Spinal cord (tissue), 10 donors: Measurements from ENCODE around the gene ZNF655. TPM values are rescaled to one million over a fixed set of nuclear protein-coding genes. Genes with fewer than 3 reads are reported as not detected.

Experiments
- DNase-seq, 6 donors: peaks; one replicate each; pipeline versions ENCODE4 v3.0.0 to v3.0.0-alpha.2; 2013 to 2015; ENCODE audit warnings: low spot score in 6 of 6, low read depth in 4 of 6
- H3K27ac ChIP-seq: one replicate; pipeline ENCODE4 v1.5.1; 2013; ENCODE audit warnings: low read depth, low read length, control low read depth
- H3K27me3 ChIP-seq: one replicate; pipeline ENCODE4 v1.6.1; 2013; ENCODE audit warnings: low read length; ENCODE audit not compliant: control insufficient read depth, insufficient read depth
- H3K36me3 ChIP-seq: one replicate; pipeline ENCODE4 v1.6.1; 2013; ENCODE audit warnings: low read length; ENCODE audit not compliant: control insufficient read depth, insufficient read depth
- H3K4me1 ChIP-seq: one replicate; pipeline ENCODE4 v1.6.1; 2013; ENCODE audit warnings: low read length; ENCODE audit not compliant: control insufficient read depth, insufficient read depth
- H3K4me3 ChIP-seq: one replicate; pipeline ENCODE4 v1.5.1; 2013; ENCODE audit warnings: low read depth, low read length, control low read depth
- H3K9me3 ChIP-seq: one replicate; pipeline ENCODE4 v1.6.1; 2013; ENCODE audit warnings: low read length; ENCODE audit not compliant: control insufficient read depth, insufficient read depth
- WGBS: methylation state at CpG from one replicate; pipeline ENCODE4 v1.1.5; 2013; ENCODE audit warnings: missing lambda C conversion rate; ENCODE audit not compliant: insufficient coverage; 5-methylcytosine and 5-hydroxymethylcytosine counted together
- polyA plus RNA-seq, 2 donors: library from polyadenylated mRNA; unstranded; fragments of 120-200 nt; gene quantifications; one replicate each; pipeline ENCODE4 v1.2.1, GENCODE V29; 2013; ENCODE audit not compliant: insufficient read length in 2 of 2
- total RNA-seq, 2 donors: library from RNA; depleted of rRNA in 1 of 2; stranded (reverse); fragments of 120-200 nt in 1 of 2; fragments of >200 nt in 1 of 2; gene quantifications; one replicate each; pipeline versions ENCODE4 v1.2.3 to v1.2.4, GENCODE V29; 2013 to 2014
- donor health status: healthy.

ZNF655 gene
- total and polyA plus RNA-seq, 4 donors, result 50.0 to 93.3 (median 71.7) TPM

DNA sequence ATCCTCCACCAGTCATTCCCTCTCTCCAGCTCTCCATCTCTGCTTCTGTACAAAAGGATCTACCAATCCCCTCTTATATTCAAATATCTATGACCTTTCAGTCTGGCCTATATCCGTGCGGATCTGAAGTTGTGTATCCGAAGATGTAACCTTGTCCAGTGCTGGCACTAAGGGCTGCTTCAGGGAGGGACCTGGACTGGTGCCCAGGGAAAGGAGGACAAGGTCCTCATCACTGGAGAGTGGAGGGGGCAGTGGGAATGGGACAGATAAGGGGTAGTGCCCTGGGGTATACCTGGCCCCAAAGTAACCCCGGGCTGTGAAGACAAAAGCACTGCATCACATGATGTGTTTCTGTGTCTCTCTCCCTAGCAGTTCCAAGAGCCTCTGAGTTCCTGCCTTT is 41.4 kb downstream of the ZNF655 start:
- Histone ChIP-seq H3K4me3 (no peak overlapping the region), H3K4me1 (no peaks in the 10 kb centered on the region), H3K9me3 (no peaks in the 10 kb centered on the region), H3K27ac (no peak overlapping the region), H3K27me3 (no peaks in the 10 kb centered on the region), H3K36me3 (peaks cover 3% of the 10 kb centered on the region)
- DNase-seq, result no peak
- 90% methylated on average over 4 of the region's 4 CpGs for WGBS

DNA sequence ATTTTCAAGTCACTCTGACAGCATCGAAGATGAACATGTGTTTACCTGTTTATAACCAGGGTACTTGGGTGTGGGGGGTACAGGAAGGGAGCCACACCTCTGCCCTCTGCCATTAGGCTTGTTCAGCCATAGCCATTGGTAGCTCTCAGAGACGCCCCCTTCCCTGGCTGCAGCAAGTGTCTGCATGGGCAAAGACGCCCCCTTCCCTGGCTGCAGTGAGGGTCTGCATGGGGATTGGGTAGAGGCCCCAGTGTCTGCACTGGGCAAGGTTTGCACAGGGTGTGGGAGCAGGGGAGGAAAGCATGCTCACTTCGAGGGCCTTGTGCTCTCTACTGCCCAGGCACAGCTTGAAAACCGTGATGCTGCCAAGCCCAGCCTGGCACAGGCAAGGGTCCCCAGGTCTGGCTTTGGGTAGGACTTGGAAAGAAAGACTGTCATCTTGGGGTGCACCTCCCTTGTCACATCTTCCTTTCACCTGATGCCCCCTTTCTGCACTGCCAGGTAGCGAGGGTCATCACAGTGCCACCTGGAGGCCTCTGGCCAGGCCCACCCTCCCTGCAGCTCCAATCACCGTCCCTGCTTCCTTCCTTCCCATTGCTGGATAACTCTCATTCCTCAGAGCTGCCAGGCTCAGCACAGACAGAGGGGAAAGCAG is 43.3 kb downstream of the ZNF655 start:
- WGBS, result 41% methylated on average over 6 of the region's 7 CpGs
- Histone ChIP-seq H3K4me3 (no peak overlapping the region), H3K36me3 (peaks cover 3% of the 10 kb centered on the region), H3K9me3 (no peaks in the 10 kb centered on the region), H3K27me3 (no peaks in the 10 kb centered on the region), H3K4me1 (no peaks in the 10 kb centered on the region), H3K27ac (no peak overlapping the region)
- no peak for DNase-seq

DNA sequence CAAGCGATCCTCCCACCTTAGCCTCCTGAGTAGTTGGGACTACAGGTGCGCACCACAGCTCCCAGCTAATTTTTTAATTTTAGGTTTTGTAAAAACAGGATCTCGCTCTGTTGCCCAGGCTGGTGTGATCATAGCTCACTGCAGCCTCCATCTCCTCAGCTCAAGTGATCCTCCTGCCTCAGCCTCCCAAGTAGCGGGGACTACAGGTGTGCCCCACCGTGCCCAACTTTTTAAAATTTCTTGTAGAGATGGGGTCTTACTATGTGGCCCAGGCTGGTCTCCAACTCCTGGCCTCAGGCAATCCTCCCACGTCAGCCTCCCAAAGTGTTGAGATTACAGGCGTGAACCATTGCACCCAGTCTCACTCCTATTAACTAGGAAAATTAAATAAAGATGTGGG is 47.1 kb downstream of the ZNF655 start:
- no peak overlapping the region for H3K27ac ChIP-seq
- H3K36me3 ChIP-seq, result no peaks in the 10 kb centered on the region
- no peak for DNase-seq
- H3K4me1 ChIP-seq, result no peaks in the 10 kb centered on the region
- H3K4me3 ChIP-seq, result no peak overlapping the region
- H3K27me3 ChIP-seq, result no peaks in the 10 kb centered on the region
- H3K9me3 ChIP-seq, result no peaks in the 10 kb centered on the region
- no CpG with 5 or more reads among the region's 7 CpGs for WGBS

DNA sequence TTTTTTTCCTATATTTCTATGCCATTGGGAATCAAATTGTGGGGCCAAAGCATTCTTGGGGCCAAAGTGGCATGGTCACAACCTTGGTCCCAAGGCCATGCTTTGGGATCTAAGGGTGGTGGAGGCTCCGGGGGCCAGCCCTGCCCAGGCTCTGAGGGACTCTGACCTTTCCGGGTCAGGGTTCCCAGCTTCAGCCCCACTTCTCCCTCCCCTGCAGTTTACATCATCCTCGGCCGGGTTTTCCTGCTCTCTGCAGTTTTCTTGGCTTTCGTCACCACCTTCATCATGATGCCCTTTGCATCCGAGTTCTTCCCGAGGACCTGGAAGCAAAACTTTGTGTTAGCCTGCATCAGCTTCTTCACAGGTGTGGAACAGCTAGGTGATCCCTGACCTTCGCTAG is 48.1 kb downstream of the ZNF655 start:
- DNase-seq, result no peak
- 72% methylated on average over 8 of the region's 8 CpGs for WGBS
- Histone ChIP-seq H3K36me3 (no peaks in the 10 kb centered on the region), H3K4me1 (no peaks in the 10 kb centered on the region), H3K27me3 (no peaks in the 10 kb centered on the region), H3K27ac (no peak overlapping the region), H3K9me3 (no peaks in the 10 kb centered on the region), H3K4me3 (no peak overlapping the region)

DNA sequence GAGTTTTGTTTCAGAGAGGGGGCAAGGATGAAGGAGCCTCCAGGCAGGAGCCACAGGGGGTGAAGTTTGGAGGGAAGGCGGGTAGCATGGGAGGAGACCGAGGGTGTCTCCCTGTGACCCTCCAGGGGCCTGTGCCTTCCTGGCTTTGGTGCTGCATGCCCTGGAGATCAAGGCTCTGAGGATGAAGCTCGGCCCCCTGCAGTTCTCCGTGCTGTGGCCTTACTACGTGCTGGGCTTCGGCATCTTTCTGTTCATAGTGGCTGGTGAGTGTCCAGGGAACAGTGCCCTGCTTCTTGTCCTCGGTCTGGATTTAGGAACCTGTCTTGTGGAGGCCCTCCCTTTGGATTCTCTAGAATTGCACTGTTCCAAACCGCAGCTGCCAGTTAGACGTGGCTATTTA is 49.1 kb downstream of the ZNF655 start:
- Histone ChIP-seq H3K4me3 (no peak overlapping the region), H3K9me3 (no peaks in the 10 kb centered on the region), H3K36me3 (no peaks in the 10 kb centered on the region), H3K27me3 (no peaks in the 10 kb centered on the region), H3K4me1 (no peaks in the 10 kb centered on the region), H3K27ac (no peak overlapping the region)
- no peak for DNase-seq
- 58% methylated on average over 9 of the region's 9 CpGs for WGBS

DNA sequence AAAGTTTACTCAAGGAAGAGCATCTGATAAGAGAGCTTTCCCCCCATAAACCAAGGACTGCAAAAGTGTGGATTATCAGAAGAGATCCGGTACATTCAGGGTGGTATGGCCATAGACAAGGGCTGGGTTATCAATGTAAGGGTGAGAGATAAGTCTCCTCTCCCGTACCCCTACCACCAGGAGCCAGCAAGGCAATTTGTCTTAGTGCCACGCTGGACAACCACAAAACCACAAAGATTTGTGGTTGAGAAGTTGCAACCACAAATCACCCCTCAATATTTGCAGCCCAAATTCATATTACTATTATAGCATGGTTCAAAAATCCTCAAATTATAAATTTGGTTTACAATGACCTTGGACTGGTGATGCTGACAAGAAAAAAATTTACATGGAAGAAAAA is 56.1 kb downstream of the ZNF655 start:
- H3K36me3 ChIP-seq, result peaks cover 3% of the 10 kb centered on the region
- H3K4me3 ChIP-seq, result no peak overlapping the region
- DNase-seq, result no peak
- H3K27ac ChIP-seq, result no peak overlapping the region
- no peaks in the 10 kb centered on the region for H3K27me3 ChIP-seq
- peaks cover 4% of the 10 kb centered on the region for H3K4me1 ChIP-seq
- no CpG with 5 or more reads among the region's 3 CpGs for WGBS
- no peaks in the 10 kb centered on the region for H3K9me3 ChIP-seq

DNA sequence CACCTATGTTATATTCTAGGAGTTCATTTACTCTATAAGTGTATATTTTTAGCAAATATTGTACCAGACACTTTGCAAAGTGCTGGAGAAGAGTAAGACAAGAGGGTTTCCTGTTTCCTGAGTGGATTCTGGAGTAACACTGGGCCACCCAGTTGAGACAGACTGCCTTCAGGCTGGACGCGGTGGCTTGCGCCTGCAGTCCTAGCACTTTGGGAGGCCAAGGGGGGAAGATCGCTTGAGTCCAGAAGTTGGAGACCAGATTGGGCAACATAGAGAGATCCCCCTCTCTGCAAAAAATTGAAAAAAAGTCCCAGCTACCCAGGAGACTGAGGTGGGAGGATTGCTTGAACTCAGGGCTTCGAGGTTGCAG is 57.5 kb downstream of the ZNF655 start:
- Histone ChIP-seq H3K27me3 (no peaks in the 10 kb centered on the region), H3K4me1 (peaks cover 4% of the 10 kb centered on the region), H3K9me3 (no peaks in the 10 kb centered on the region), H3K27ac (no peak overlapping the region), H3K4me3 (no peak overlapping the region), H3K36me3 (peaks cover 18% of the 10 kb centered on the region)
- no peak for DNase-seq
- WGBS, result 100% methylated on average over 4 of the region's 5 CpGs

DNA sequence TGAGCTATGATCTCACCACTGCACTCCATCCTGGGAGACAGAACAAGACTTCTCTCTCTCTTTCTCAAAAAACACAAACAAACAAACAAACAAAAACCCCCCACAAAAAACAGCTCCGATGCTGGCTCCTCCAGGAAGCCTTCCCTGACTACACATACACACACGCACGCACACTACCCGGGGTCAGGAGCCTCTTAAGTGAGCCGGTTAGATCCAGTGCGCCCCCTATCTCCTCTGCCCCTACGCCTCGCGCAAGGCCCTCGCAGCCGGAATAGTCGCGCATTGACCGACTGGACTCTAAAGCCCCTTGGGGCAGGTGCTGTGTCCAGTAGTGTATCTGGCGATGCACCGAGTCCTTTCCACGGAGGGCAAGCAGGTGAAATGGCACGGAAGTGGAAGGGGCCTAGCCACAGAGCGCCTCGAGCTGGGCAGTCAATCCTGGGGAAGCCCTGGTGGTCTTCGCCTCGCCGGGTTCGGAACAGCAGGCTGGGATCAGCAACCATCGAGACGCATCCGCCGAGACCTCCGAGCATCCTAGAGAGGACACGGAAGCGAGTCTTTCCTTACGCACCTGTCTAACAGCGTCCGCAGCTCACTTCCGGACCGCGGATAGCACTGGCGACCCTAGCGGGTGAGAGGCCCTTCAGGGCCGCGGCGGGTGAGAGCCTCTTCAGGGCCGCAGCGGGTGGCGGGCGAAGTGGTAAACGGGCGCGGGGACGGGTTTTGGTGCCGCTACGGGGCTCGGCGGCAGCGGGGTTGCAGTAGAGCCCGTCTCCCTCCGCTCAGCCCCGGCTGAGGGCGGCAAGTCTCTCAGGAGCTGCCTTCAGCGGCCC is 58.1 kb downstream of the ZNF655 start, which contains the start of gene ZSCAN25:
Gene ZSCAN25, plus strand, starts transcription at position 588 of the 833 bp plus-strand sequence. CDS start 2,661 bp downstream, outside the sequence.
- under 1% methylated on average over 60 of the region's 60 CpGs for WGBS
- Histone ChIP-seq H3K4me1 (peaks cover 4% of the 10 kb centered on the region), H3K27me3 (no peaks in the 10 kb centered on the region), H3K27ac (peak within 1 kb of the TSS; percentile 74), H3K9me3 (no peaks in the 10 kb centered on the region), H3K36me3 (peaks cover 24% of the 10 kb centered on the region), H3K4me3 (peak within 1 kb of the TSS; percentile 89)
- peak; percentile 86 to 99 (median 92) for DNase-seq

DNA sequence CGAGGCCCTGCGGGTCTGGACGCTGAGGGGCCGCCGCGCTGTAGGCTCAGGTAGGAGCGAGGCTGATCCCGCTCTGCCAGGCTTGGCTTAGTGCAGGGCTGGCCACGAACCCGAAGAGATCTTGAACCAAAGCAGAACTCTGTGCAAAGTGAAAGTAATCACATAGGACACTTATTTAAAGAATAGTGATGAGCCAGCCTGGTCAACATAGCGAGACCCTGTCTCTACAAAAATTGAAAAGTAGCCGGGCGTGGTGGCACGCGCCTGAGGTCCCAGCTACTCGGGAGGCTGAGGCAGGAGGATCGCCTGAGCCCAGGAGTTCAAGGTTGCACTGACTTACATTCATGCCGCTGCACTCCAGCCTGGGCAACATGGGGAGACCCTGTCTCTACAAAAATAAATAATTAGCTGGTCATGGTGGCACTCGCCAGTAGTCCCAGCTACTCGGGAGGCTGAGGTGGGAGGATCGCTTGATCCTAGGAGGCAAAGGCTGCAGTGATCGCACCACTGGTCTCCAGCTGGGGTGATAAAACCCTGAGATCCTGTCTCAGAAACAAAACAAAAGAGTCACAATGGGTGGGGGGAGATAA is 58.8 kb downstream of the ZNF655 start:
- peak overlapping the region; percentile 89 for H3K4me3 ChIP-seq
- 21% methylated on average over 19 of the region's 22 CpGs for WGBS
- H3K4me1 ChIP-seq, result peaks cover 4% of the 10 kb centered on the region
- H3K36me3 ChIP-seq, result peaks cover 31% of the 10 kb centered on the region
- no peaks in the 10 kb centered on the region for H3K27me3 ChIP-seq
- peak overlapping the region; percentile 74 for H3K27ac ChIP-seq
- no peaks in the 10 kb centered on the region for H3K9me3 ChIP-seq
- no peak for DNase-seq
